GM12878 (cell line): ENCODE results near the gene MSL1.

Experiments used
- EZH2 ChIP-seq: IDR thresholded peaks from 2 replicates; pipeline ENCODE4 v1.6.1; 2012; ENCODE audit warnings: low read depth, mild to moderate bottlenecking, control low read depth, inconsistent platforms, low read length, borderline replicate concordance; ENCODE audit not compliant: control insufficient read depth
- FOXK2 ChIP-seq: fragments of 450-650 bp; IDR thresholded peaks from 2 replicates; pipeline ENCODE4 v1.6.1; 2017; ENCODE audit warnings: mild to moderate bottlenecking, moderate library complexity
- IRF3 ChIP-seq: fragments of 450-650 bp; IDR thresholded peaks from 2 replicates; pipeline ENCODE4 v1.6.1; 2014; ENCODE audit warnings: mild to moderate bottlenecking
- TAF1 ChIP-seq: IDR thresholded peaks from 2 replicates; pipeline ENCODE4 v1.6.1; 2011; ENCODE audit warnings: mild to moderate bottlenecking, low read depth, low read length, borderline replicate concordance

DNA sequence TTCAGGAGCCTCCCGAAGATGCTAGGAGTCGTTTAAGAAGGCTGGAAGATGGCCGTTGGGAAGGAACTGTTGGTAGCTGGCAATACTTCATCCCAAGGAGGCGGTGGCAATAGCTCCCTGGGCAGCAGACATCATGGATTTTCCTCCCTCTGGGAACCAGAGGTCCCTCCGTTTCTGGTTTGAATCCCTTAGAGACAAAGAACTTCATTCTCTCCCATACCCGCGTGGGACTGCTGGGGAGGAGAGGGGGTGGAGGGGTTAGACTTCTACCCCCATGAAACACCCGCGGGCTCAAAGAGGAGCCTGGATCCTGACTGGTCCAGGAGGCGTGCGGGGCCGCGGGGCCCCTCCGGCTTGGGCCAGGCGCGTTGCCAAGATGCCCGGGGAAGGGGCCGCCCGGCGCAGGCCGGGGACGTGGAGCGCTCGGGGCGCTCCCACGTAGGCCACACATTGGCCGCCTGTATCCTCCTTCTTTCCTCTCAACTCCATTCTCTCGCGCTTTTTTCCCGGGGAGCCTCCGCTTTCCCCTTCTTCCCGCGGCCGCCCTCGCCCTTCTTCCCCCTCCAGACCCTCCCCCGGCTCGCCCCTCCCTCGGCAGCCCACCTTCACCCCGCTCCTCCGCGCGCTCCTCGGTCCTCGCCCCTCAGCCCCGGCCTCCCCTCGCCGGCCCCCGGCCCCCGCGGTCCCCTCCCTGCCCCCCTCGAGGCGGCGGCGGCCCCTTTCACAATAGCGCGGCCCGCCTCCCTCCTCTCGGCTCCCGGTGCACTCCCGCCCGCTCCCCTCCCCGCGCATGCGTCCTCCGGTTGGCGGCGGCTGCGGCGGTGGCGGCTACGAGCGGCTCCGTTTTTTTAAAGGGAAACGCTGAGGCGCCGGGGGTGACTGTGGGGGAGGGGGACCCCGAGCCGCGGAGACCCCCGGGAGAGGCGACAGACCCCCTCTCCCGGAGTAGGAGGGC is at the start of gene MSL1:
- TF ChIP-seq EZH2 (no peak), IRF3 (no peak), FOXK2 (no peak), TAF1 (no peak; the same call in 1 of the 2 replicates)
